GM23338 (cell line): ENCODE results near the gene UBE2R2. TPM values are rescaled to one million over a fixed set of nuclear protein-coding genes. Genes with fewer than 3 reads are reported as not detected.

ENCODE experiments used
- ATAC-seq: fragments of 200-7000 bp; cut with Tn5 transposase; 3 replicates; pipeline ENCODE4 v1.9.1; 2020
- DNase-seq: peaks from one replicate; pipeline ENCODE4 v3.0.0-alpha.2; 2015; ENCODE audit warnings: low spot score
- H2AFZ ChIP-seq: fragments of 200-600 bp; sonication (generic); 2 replicates; pipeline ENCODE4 v1.8.0; 2016; ENCODE audit warnings: antibody characterized with exemption, mild to moderate bottlenecking, moderate library complexity
- H3F3A ChIP-seq: fragments of 200-600 bp; sonication (generic); replicated peaks from 2 replicates; pipeline ENCODE4 v1.8.0; 2017; ENCODE audit warnings: antibody characterized with exemption, mixed run types, low read depth
- H3K27ac ChIP-seq: fragments of 200-600 bp; sonication (generic); 2 replicates; pipeline ENCODE4 v1.6.1; 2016; ENCODE audit warnings: low read depth
- H3K27me3 ChIP-seq: fragments of 200-600 bp; sonication (generic); 2 replicates; pipeline ENCODE4 v1.8.0; 2016; ENCODE audit warnings: mild to moderate bottlenecking, mixed run types, moderate library complexity; ENCODE audit not compliant: insufficient read depth
- H3K36me3 ChIP-seq: fragments of 200-600 bp; sonication (generic); 2 replicates; pipeline ENCODE4 v1.8.0; 2016; ENCODE audit warnings: mild to moderate bottlenecking; ENCODE audit not compliant: insufficient read depth
- H3K4me1 ChIP-seq: fragments of 200-600 bp; sonication (generic); 2 replicates; pipeline ENCODE4 v1.8.0; 2016; ENCODE audit warnings: mild to moderate bottlenecking, moderate library complexity; ENCODE audit not compliant: insufficient read depth
- H3K4me2 ChIP-seq: fragments of 200-600 bp; sonication (generic); 2 replicates; pipeline ENCODE4 v1.7.1; 2017; ENCODE audit warnings: mixed run types
- H3K4me3 ChIP-seq: fragments of 200-600 bp; sonication (generic); 2 replicates; pipeline ENCODE4 v1.6.1; 2016; ENCODE audit warnings: mixed run types
- H3K79me2 ChIP-seq: fragments of 200-600 bp; sonication (generic); replicated peaks from 2 replicates; pipeline ENCODE4 v1.8.0; 2017; ENCODE audit warnings: mild to moderate bottlenecking; ENCODE audit not compliant: insufficient read depth
- H3K9me2 ChIP-seq: fragments of 200-600 bp; sonication (generic); 2 replicates; pipeline ENCODE4 v1.8.0; 2017; ENCODE audit not compliant: insufficient read depth
- H4K20me1 ChIP-seq: fragments of 200-600 bp; sonication (generic); replicated peaks from 2 replicates; pipeline ENCODE4 v1.8.0; 2017; ENCODE audit warnings: mild to moderate bottlenecking; ENCODE audit not compliant: insufficient read depth
- H3K27ac Mint-ChIP-seq: 2 replicates; pipeline ENCODE4 v1.8.0; 2020; ENCODE audit warnings: inconsistent platforms, mild to moderate bottlenecking, moderate library complexity, mixed read lengths
- H3K27me3 Mint-ChIP-seq: 3 replicates; pipeline ENCODE4 v1.8.0; 2022; ENCODE audit warnings: low read depth, mild to moderate bottlenecking, moderate library complexity, mixed read lengths, inconsistent platforms; ENCODE audit not compliant: insufficient read depth, poor library complexity
- H3K36me3 Mint-ChIP-seq: 3 replicates; pipeline ENCODE4 v1.8.0; 2021; ENCODE audit warnings: low read depth, mild to moderate bottlenecking, inconsistent platforms, moderate library complexity, mixed read lengths
- H3K4me1 Mint-ChIP-seq: 3 replicates; pipeline ENCODE4 v1.8.0; 2020; ENCODE audit warnings: mild to moderate bottlenecking, inconsistent platforms, mixed read lengths
- H3K4me3 Mint-ChIP-seq: 3 replicates; pipeline ENCODE4 v1.8.0; 2021; ENCODE audit warnings: moderate library complexity, mild to moderate bottlenecking, inconsistent platforms, mixed read lengths
- H3K9me3 Mint-ChIP-seq: 3 replicates; pipeline ENCODE4 v1.8.0; 2020; ENCODE audit warnings: moderate library complexity, mild to moderate bottlenecking, inconsistent platforms, mixed read lengths
- CREB1 ChIP-seq: fragments of 250-450 bp; sonication (Bioruptor Pico); IDR thresholded peaks from 2 replicates; pipeline ENCODE4 v1.5.0; 2020; ENCODE audit warnings: low read depth, mild to moderate bottlenecking, moderate library complexity
- EZH2 ChIP-seq: fragments of 200-600 bp; sonication (generic); IDR thresholded peaks from one replicate; pipeline ENCODE4 v1.8.0; 2017; ENCODE audit warnings: antibody characterized with exemption, mild to moderate bottlenecking, low read depth; ENCODE audit not compliant: unreplicated experiment
- EZH2phosphoT487 ChIP-seq: fragments of 200-600 bp; sonication (generic); IDR thresholded peaks from one replicate; pipeline ENCODE4 v1.8.1; 2018; ENCODE audit warnings: antibody characterized with exemption; ENCODE audit not compliant: unreplicated experiment
- JUNB ChIP-seq: IDR thresholded peaks from one replicate; pipeline ENCODE4 v1.6.1; 2016; ENCODE audit warnings: antibody characterized with exemption; ENCODE audit not compliant: unreplicated experiment
- NANOG ChIP-seq: IDR thresholded peaks from 2 replicates; pipeline ENCODE4 v1.6.1; 2016; ENCODE audit warnings: antibody characterized with exemption, borderline replicate concordance
- POLR2AphosphoS5 ChIP-seq: IDR thresholded peaks from 2 replicates; pipeline ENCODE4 v1.6.1; 2016; ENCODE audit warnings: antibody characterized with exemption, low read depth
- STAT1 ChIP-seq: IDR thresholded peaks from one replicate; pipeline ENCODE4 v1.6.1; 2016; ENCODE audit warnings: antibody characterized with exemption; ENCODE audit not compliant: unreplicated experiment
- ZNF114 ChIP-seq: fragments of 250-450 bp; sonication (Bioruptor Pico); IDR thresholded peaks from 2 replicates; pipeline ENCODE4 v1.5.0; 2020; ENCODE audit warnings: mild to moderate bottlenecking, moderate library complexity
- ZNF331 ChIP-seq: fragments of 250-450 bp; sonication (Bioruptor Pico); IDR thresholded peaks from 2 replicates; pipeline ENCODE4 v1.5.0; 2020; ENCODE audit warnings: low read depth, mild to moderate bottlenecking, moderate library complexity
- polyA plus RNA-seq: library from polyadenylated mRNA; unstranded; fragments of >200 nt; fragmentation: Nextera tagmentation; extraction: Ambion mirVana; gene quantifications from 2 replicates; pipeline ENCODE4 v1.2.1, GENCODE V29; 2016
- total RNA-seq: library from RNA; depleted of rRNA; stranded (reverse); fragments of >200 nt; shearing (Covaris generic); gene quantifications from 2 replicates; pipeline ENCODE4 v1.2.3, GENCODE V29; 2014
- TF ChIP-seq, protein P1 (sequence below): fragments of 250-450 bp; sonication (Bioruptor Pico); IDR thresholded peaks from 2 replicates; pipeline ENCODE4 v1.5.0; 2020; ENCODE audit warnings: mild to moderate bottlenecking, moderate library complexity
- TF ChIP-seq, protein P2 (sequence below): IDR thresholded peaks from 2 replicates; pipeline ENCODE4 v1.6.1; 2016; ENCODE audit warnings: antibody characterized with exemption
- TF ChIP-seq, protein P3 (sequence below), 2 experiments: fragments of 200-600 bp in 1 of 2; sonication (generic) in 1 of 2; conservative IDR thresholded peaks; 2 replicates each; pipeline versions ENCODE4 v1.5.1 to v1.6.1; 2016 to 2017; ENCODE audit warnings: antibody characterized with exemption in 2 of 2, low read depth in 2 of 2, mild to moderate bottlenecking in 2 of 2, moderate library complexity in 1 of 2
- TF ChIP-seq, protein P4 (sequence below): IDR thresholded peaks from one replicate; pipeline ENCODE4 v1.6.1; 2018; ENCODE audit warnings: antibody characterized with exemption; ENCODE audit not compliant: unreplicated experiment

UBE2R2 gene
- total and polyA plus RNA-seq, 2 experiments from 2014 or later, result 23.4 to 32.5 TPM

DNA sequence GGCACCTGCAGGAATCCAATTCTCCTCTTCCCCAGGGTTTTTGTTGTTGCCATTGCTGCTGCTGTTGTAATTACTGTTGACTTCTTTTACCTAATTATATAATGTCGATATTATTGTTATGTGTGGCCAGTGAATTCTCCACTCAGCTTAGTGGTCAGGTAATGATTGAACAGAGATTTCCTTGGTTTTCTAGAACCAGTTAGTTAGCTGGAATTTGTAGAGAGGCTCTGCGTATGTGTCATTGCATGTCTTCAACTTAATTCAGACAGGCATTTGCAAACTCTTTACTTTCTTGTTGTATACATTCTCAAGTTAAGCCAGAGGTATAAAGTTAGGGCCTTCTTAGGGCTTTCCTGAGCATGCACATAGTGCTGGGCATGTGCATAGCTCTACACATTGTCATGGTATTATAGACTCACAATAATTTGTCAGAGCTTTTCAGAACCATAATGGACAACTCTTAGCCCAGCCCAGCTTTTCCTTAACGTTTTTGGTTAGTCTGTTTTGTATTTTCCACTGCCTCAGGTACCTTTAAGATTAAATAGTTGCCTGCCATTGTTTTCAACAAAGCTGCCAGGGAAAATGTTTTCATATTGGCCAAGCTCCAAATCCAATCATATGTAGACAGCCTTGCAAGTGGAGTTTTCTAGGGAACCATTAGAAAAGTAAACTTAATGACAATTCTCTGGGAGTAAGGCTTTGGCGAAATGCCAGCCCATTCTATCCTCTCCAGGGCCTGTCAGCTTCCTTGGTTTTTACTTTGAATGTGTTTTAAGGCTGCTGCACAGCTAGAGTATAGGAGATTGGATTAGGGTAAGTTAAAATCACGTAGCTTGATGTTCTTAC is 68.1 kb downstream of the UBE2R2 start:
- peaks cover 20% of the 10 kb centered on the region for H4K20me1 ChIP-seq

More for the DNA sequence above, 68.1 kb downstream of the UBE2R2 start:
- Histone ChIP-seq H3K27ac (peak overlapping the region; percentile 15; the same call in 1 of the 2 replicates), H3K4me2 (no peak overlapping the region), H3K27me3 (no peaks in the 10 kb centered on the region), H3K79me2 (peaks cover 83% of the 10 kb centered on the region), H3K4me1 (peaks cover 16% of the 10 kb centered on the region; the same call in 1 of the 2 replicates), H3F3A (no peaks in the 10 kb centered on the region), H3K9me2 (no peaks in the 10 kb centered on the region), H3K4me3 (no peak overlapping the region), H3K36me3 (no peaks in the 10 kb centered on the region; the same call in 1 of the 2 replicates), H2AFZ (no peak overlapping the region)
- TF ChIP-seq, protein P1, sequence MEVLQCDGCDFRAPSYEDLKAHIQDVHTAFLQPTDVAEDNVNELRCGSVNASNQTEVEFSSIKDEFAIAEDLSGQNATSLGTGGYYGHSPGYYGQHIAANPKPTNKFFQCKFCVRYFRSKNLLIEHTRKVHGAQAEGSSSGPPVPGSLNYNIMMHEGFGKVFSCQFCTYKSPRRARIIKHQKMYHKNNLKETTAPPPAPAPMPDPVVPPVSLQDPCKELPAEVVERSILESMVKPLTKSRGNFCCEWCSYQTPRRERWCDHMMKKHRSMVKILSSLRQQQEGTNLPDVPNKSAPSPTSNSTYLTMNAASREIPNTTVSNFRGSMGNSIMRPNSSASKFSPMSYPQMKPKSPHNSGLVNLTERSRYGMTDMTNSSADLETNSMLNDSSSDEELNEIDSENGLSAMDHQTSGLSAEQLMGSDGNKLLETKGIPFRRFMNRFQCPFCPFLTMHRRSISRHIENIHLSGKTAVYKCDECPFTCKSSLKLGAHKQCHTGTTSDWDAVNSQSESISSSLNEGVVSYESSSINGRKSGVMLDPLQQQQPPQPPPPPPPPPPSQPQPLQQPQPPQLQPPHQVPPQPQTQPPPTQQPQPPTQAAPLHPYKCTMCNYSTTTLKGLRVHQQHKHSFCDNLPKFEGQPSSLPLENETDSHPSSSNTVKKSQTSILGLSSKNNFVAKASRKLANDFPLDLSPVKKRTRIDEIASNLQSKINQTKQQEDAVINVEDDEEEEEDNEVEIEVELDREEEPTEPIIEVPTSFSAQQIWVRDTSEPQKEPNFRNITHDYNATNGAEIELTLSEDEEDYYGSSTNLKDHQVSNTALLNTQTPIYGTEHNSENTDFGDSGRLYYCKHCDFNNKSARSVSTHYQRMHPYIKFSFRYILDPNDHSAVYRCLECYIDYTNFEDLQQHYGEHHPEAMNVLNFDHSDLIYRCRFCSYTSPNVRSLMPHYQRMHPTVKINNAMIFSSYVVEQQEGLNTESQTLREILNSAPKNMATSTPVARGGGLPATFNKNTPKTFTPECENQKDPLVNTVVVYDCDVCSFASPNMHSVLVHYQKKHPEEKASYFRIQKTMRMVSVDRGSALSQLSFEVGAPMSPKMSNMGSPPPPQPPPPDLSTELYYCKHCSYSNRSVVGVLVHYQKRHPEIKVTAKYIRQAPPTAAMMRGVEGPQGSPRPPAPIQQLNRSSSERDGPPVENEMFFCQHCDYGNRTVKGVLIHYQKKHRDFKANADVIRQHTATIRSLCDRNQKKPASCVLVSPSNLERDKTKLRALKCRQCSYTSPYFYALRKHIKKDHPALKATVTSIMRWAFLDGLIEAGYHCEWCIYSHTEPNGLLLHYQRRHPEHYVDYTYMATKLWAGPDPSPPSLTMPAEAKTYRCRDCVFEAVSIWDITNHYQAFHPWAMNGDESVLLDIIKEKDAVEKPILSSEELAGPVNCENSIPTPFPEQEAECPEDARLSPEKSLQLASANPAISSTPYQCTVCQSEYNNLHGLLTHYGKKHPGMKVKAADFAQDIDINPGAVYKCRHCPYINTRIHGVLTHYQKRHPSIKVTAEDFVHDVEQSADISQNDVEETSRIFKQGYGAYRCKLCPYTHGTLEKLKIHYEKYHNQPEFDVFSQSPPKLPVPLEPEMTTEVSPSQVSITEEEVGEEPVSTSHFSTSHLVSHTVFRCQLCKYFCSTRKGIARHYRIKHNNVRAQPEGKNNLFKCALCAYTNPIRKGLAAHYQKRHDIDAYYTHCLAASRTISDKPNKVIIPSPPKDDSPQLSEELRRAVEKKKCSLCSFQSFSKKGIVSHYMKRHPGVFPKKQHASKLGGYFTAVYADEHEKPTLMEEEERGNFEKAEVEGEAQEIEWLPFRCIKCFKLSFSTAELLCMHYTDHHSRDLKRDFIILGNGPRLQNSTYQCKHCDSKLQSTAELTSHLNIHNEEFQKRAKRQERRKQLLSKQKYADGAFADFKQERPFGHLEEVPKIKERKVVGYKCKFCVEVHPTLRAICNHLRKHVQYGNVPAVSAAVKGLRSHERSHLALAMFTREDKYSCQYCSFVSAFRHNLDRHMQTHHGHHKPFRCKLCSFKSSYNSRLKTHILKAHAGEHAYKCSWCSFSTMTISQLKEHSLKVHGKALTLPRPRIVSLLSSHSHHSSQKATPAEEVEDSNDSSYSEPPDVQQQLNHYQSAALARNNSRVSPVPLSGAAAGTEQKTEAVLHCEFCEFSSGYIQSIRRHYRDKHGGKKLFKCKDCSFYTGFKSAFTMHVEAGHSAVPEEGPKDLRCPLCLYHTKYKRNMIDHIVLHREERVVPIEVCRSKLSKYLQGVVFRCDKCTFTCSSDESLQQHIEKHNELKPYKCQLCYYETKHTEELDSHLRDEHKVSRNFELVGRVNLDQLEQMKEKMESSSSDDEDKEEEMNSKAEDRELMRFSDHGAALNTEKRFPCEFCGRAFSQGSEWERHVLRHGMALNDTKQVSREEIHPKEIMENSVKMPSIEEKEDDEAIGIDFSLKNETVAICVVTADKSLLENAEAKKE (CRISPR knock-in tag), result no peak
- TF ChIP-seq EZH2 (no peak), JUNB (no peak), POLR2AphosphoS5 (no peak), ZNF331 (CRISPR knock-in tag) (no peak), CREB1 (CRISPR knock-in tag) (no peak), ZNF114 (no peak), EZH2phosphoT487 (no peak), STAT1 (no peak), NANOG (no peak)
- TF ChIP-seq, protein P2, sequence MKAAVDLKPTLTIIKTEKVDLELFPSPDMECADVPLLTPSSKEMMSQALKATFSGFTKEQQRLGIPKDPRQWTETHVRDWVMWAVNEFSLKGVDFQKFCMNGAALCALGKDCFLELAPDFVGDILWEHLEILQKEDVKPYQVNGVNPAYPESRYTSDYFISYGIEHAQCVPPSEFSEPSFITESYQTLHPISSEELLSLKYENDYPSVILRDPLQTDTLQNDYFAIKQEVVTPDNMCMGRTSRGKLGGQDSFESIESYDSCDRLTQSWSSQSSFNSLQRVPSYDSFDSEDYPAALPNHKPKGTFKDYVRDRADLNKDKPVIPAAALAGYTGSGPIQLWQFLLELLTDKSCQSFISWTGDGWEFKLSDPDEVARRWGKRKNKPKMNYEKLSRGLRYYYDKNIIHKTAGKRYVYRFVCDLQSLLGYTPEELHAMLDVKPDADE, result no peak
- TF ChIP-seq, protein P3, sequence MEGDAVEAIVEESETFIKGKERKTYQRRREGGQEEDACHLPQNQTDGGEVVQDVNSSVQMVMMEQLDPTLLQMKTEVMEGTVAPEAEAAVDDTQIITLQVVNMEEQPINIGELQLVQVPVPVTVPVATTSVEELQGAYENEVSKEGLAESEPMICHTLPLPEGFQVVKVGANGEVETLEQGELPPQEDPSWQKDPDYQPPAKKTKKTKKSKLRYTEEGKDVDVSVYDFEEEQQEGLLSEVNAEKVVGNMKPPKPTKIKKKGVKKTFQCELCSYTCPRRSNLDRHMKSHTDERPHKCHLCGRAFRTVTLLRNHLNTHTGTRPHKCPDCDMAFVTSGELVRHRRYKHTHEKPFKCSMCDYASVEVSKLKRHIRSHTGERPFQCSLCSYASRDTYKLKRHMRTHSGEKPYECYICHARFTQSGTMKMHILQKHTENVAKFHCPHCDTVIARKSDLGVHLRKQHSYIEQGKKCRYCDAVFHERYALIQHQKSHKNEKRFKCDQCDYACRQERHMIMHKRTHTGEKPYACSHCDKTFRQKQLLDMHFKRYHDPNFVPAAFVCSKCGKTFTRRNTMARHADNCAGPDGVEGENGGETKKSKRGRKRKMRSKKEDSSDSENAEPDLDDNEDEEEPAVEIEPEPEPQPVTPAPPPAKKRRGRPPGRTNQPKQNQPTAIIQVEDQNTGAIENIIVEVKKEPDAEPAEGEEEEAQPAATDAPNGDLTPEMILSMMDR (conservative IDR thresholded peaks at IDR 0.05; ENCODE audit: low read depth in 2 of 2), result no peak
- TF ChIP-seq, protein P4, sequence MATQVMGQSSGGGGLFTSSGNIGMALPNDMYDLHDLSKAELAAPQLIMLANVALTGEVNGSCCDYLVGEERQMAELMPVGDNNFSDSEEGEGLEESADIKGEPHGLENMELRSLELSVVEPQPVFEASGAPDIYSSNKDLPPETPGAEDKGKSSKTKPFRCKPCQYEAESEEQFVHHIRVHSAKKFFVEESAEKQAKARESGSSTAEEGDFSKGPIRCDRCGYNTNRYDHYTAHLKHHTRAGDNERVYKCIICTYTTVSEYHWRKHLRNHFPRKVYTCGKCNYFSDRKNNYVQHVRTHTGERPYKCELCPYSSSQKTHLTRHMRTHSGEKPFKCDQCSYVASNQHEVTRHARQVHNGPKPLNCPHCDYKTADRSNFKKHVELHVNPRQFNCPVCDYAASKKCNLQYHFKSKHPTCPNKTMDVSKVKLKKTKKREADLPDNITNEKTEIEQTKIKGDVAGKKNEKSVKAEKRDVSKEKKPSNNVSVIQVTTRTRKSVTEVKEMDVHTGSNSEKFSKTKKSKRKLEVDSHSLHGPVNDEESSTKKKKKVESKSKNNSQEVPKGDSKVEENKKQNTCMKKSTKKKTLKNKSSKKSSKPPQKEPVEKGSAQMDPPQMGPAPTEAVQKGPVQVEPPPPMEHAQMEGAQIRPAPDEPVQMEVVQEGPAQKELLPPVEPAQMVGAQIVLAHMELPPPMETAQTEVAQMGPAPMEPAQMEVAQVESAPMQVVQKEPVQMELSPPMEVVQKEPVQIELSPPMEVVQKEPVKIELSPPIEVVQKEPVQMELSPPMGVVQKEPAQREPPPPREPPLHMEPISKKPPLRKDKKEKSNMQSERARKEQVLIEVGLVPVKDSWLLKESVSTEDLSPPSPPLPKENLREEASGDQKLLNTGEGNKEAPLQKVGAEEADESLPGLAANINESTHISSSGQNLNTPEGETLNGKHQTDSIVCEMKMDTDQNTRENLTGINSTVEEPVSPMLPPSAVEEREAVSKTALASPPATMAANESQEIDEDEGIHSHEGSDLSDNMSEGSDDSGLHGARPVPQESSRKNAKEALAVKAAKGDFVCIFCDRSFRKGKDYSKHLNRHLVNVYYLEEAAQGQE, result no peak
- Mint-ChIP-seq H3K36me3 (peaks cover 9% of the 10 kb centered on the region), H3K27me3 (no peaks in the 10 kb centered on the region), H3K4me3 (no peak overlapping the region), H3K9me3 (no peaks in the 10 kb centered on the region), H3K27ac (peak overlapping the region; percentile 53), H3K4me1 (peaks cover 17% of the 10 kb centered on the region)
- no peak for DNase-seq
- ATAC-seq, result no peak
